HG02588 (cell line): ENCODE data around the gene FAM168A.

ENCODE experiments used
- ATAC-seq: cut with Tn5 transposase; IDR thresholded peaks from one replicate; pipeline ENCODE4 v1.9.1; 2021; ENCODE audit warnings: mild to moderate bottlenecking, moderate library complexity; ENCODE audit not compliant: unreplicated experiment

FAM168A gene

DNA sequence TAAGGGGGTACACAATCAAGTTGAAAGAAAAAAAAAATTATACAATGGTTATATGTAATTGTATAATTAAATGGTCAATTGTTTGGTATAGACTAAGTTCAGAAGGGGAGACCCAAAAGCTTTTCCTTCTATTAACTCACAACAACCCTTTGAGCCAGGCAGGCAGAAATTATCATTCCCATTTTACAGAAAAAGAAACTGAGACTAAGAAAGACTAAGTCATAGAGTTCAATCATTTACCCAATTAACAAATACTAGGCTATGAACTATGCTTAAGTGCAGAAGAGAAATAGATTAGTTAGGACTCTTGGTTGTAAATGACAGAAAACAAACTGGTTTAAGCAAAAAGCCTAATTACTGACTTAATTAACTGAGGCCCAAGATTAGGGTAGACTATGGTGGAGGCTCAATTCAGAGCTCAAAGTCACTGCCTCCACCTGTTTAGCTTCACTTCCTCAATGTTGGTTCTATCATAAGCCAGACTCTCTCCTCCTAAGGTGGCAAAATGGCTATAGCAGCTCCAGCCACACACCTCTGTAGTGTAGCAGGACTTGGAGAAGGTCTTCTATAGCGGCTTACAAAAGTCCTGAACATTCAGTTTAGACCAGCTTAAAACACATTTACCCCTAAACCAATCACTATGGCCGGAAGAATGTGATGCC lies 34.2 kb downstream of the FAM168A start:
- no peak for ATAC-seq

DNA sequence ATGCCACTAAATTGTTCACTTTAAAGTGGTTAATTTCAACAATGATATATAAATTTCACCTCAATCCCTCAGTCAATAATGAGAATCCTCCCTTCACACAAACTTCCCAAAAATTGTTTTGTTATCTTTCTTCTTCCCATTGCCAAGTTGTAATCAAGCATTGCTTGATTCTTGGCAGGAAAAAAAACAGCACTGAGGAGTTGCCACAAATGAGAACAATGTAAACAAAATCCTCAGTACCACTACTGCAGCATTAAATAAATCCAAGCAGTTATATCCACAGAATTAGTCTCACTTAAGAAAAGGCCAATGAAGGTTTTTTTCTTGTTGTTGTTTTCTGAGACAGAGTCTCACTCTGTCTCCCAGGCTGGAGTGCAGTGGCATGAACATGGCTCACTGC lies 38.2 kb downstream of the FAM168A start:
- no peak for ATAC-seq

DNA sequence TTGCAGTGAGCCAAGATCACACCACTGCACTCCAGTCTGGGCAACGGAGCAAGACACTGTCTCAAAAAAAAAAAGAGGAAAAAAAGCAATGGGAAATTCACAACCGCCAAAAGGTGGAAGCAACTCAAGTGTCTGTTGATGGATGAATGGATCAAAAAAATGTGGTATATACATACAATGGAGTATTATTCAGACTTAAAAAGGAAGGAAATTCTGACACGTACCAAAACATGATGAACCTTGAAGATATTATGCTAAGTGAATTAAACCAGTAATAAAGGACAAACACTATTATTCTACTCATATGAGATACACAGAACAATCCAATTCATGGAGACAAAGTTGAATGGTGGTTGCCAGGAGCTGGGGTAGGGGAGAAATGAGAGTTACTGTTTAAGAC lies 40.9 kb downstream of the FAM168A start:
- ATAC-seq: no peak

DNA sequence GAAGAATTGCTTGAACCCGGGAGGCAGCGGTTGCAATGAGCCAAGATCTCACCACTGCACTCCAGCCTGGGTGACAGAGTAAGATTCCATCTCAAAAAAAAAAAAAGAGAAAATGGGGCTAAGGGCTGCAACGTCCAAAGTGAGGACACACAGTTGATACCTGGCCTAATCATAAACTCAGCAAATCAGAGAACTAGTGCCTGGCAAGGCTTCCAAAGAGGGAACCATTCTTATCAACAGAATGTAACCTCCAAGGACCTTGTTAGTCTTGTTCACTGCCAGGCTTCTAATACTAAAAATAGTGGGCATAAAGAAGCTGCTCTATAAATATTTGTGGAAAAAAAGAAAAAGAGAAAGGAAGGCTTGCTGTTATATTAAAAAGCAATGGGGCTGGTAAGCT lies 42.3 kb downstream of the FAM168A start:
- no peak for ATAC-seq

DNA sequence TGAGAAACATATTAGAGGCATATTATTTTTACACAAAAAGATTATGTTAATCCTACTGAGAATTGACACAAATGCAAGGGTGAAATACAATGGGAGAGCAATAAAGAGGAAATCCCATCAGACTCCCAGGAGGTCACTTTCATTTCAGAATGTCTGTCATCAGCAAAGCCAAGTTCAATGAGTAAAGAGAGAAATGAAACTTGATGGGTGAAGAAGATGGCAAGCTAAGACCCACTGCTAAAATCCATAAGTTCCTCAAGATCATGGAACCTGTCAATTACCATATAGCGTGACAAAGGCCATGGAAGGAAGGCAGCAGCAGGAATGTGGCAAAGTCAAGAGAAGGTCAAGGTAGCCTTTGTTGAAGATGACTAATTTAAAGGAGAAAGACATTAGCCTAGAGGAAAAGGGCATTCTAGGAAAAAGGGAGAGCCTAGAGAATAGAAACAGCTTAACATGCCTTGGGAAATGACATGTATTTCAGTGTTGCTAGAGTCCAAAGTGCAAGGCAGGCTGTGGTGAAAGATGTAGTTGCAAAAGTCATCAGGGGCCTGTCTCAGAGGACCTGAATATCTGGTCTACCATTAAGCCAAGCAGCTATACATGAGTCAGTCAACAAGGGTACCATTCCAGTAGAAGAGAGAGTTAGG lies 43.1 kb downstream of the FAM168A start:
- ATAC-seq: no peak

DNA sequence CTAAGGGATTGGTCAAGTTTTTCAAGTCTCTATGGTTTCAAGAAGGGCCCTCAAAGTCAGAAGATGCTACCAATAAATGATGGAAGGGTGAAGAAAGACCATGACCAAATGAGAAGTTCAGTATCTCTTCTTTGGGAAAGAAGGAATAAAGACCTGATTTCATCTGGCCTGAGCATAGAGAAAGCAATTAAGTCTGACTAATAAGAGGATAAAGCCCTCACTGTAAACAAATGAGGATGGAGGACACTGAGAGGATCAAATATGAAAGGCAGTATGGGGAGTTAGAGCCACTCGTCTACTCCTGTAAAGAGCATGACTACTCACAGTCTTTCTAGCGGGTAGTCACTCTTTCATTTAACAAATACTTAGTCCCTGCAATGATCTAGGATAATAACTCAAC lies 44.6 kb downstream of the FAM168A start:
- no peak for ATAC-seq

DNA sequence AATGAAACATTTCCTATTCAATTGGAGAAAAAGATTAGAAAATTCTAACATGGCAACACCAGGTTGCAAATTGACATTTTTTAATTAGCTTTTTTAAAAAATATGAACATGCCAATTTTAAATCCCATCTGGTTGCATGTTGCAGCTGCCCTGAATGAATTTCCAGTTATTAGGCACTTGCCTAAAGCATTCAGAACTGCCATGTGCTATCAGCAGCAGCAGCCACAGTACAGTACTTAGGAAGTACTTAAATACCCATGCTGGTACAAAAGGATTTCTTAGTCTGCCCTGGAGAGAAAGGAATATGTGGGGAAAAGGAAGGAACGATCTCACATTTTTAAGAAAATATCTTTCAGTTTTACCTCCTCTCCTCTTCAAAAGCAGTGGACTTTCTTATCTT lies 46.2 kb downstream of the FAM168A start:
- ATAC-seq: no peak

DNA sequence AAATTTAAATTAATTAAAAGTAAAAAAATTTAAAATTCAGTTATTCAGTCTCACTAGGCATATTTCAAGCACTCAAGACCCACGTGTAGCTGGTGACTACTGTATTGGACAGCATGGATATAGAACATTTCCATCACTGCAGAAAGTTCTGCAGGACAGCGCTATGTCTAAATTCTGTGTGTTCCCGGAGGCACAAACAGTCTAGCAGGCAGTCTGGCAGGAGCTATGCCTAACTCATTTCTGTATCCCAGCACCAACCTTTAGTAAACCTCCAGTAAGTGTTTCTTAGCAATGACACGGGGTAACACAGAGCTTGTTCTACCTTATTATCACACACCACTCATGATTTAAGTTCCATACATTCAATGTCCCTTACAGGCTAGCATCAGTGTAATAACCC lies 48.5 kb downstream of the FAM168A start:
- no peak for ATAC-seq

DNA sequence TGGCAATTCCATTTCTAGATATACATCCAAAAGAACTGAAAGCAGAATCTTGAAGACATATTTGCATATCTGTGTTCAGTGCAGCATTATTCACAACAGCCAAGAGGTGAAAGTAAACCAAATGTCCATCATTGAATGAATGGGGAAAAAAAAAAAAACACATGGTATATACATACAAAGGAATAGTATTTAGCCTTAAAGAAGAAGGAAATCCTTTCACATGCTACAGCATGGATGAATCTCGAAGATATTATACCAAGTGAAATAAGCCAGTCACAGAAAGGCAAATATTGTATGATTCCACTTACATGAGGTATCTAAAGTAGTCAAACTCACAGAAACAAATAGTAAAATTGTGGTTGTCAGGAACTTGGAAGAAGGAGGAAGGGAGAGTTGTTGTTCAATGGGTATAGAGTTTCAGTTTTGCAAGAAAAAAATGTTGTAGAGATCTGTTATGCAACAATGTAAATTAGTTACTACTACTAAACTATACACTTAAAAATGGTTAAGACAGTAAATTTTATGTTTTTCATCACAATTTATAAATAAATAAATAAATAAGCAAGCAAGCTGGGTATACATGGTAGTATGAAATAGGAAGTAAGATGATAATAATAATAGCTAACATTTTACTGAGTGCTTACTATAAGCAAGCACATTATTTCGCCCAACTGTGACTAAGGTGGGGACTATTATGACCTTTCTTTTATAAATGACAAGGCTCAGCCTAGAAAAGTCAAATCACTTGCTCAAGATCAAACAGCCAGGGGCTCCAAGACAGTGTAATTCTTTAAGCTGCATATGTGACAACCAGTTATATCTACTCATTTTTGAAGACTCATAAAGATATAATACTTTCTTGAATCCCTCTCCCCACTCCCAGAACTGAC lies 50.0 kb downstream of the FAM168A start:
- no peak for ATAC-seq

DNA sequence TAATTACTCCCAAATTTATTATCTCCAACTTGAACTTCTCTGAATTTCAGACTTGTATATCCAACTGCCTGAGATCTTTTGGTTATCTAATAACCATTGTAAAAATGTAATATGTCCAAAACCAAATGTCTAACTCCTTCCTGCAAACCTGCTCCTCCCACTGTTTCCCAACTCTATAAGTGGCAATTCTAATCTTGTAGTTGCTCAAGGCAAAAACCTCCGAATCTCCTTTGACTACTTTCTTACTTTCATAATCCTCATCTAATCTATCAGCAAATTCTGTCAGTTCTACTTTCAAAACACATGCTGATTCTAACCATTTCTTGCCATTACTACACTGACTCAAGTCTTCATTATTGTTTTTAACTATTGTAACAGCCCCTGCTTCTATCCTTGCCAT lies 55.7 kb downstream of the FAM168A start:
- no peak for ATAC-seq

DNA sequence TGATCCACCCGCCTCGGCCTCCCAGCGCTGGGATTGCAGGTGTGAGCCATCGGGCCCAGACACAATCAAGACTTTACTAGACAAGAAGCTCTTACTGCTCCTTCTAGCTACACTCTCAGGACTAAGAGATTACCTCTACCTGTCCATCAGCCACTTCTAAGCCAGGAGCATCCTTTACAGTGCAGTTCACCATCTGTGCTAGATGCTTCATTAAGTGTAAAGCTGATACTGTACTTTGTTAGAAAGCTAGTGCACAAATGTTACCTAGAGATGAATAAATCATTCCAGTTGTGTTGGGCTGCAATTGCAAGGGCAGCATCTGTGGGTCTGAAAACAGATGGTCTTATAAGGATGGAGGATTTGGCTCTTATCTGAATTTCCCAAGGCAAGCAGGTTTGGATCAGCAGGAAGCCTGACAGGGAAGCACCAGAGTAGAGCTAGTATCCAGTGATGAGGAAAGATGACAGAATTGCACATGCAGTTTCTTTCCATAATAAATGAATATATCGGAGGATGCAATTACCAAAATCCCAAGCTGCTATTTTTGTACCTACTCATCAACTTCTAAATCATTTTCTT lies 58.3 kb downstream of the FAM168A start:
- ATAC-seq: no peak

DNA sequence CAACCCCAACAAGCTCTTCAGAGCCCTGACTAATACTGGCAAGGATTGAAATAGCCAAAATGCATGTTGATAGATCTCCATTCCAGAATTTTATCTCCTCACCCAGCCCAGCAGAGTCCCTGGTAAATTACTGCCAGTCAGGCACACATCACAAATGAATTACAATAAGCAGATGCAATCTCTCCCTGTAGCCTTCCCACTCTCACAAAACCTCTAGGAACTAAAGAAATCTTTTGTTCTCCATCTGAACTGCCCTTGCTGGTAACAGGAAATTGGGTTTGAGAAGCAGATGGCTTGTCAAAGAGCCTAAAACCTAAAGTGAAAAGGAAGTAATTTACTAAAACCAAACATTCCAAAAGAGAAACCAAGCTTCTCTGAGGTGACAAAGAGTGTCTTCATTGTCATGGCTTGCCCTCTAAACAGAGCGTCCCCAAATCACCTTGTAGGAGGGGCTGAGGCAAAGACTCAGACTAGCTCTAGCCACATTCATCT lies 59.5 kb downstream of the FAM168A start:
- no peak for ATAC-seq

DNA sequence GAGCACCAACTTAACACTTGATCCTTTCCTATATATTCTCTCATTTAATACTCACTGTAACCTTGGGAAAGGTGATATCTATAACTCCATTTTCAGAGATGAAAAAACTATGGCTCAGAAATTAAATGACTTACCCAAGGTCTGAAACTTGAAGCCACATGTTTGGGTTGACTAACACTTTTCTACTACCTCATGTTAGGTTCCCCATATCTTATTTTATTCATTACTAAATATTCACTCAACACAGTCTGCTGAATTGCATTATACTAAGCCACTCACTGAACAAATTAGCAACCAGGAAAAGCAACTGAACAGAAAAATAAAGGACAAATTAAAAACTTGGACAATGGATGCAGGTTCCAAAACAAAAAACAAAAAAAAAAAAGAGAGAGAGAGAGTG lies 59.9 kb downstream of the FAM168A start:
- no peak for ATAC-seq

DNA sequence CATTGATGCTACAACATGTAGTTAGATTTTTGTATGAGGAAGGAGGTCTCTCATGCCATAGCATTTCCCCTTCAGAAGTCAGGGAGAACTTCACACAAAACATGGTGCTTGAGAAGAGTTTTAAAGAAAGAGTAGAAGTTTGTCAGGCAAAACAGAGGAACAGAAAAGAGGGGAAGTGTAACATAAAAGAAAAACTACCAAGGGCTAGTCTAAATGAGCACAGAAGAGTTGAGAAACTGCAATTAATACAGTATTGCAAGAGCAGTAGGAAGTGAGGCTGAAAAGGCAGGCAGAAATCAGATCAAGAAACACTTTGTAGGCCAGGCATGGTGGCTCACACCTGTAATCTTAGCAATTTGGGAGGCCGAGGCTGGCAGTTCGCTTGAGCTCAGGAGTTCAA lies 61.0 kb downstream of the FAM168A start:
- no peak for ATAC-seq

DNA sequence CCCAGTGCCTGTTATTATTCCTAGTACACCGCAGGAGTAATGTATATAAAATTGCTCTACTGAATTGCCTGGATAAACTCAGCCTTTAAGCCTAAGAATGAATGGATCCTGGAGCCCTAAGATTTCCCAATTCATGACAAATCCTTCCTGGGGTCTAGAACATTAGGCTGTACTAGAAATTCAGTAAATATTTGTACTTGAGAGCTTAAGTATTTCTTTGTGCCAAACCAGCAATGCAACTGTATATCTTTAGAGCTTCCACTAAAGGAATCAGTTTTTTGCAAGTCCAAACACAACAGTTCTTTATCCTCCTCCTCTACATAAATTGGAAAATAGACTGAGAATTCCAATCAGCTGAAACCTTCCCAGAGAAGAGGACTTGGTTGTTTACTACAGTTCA lies 65.6 kb downstream of the FAM168A start:
- ATAC-seq: no peak

DNA sequence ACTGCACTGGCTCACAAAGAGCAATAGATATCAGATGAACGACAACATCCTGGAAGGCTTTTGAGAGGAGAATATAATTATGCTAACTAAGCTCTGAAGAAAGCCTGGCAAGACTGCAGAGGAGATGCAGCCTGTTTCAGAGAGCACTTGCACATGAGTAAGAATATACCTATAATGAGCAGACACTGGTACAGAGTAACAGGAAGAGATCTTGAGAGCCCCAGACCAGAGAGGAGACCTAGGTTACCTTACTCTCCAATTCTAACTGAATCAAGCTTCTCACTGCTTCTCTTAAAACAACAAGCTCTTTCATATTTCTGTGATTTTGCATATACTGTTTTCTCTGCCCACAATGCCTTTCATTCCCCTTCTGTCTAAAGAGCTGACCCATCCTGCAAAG lies 66.5 kb downstream of the FAM168A start:
- no peak for ATAC-seq

DNA sequence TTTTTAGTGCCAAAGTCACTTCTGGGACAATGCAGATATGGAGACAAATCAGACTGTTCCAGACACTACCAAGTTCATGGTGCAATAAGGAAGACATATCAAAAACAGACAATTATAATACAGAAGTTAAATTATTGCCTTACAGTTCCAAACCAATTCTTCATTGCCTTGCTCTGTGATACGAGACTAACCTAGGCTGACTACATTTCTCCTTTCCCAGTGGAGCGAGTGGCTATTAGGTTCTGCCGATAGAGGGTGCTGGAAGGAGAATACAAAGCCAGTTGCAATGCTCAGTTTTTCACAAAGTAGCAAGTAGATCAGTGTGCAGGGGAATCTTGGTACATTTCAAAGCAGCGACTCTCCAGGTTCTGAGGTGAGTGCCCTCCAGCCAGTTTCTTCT lies 67.8 kb downstream of the FAM168A start:
- ATAC-seq: no peak

DNA sequence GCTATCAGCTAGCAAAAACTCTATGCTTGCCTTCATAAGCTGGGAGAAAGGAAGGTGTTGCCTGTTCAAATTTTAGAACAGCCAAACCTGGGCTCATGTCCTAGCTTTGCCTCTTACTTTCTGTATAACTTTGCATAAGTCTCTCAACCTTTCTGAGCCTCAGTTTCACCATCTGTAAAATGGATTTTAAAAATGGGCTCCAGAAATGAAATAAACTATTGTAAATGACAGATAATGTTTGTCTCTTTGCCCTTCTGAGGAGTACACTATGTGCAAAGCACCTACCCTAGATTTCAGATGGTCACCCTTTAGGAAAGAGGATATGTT lies 68.7 kb downstream of the FAM168A start:
- ATAC-seq: no peak

DNA sequence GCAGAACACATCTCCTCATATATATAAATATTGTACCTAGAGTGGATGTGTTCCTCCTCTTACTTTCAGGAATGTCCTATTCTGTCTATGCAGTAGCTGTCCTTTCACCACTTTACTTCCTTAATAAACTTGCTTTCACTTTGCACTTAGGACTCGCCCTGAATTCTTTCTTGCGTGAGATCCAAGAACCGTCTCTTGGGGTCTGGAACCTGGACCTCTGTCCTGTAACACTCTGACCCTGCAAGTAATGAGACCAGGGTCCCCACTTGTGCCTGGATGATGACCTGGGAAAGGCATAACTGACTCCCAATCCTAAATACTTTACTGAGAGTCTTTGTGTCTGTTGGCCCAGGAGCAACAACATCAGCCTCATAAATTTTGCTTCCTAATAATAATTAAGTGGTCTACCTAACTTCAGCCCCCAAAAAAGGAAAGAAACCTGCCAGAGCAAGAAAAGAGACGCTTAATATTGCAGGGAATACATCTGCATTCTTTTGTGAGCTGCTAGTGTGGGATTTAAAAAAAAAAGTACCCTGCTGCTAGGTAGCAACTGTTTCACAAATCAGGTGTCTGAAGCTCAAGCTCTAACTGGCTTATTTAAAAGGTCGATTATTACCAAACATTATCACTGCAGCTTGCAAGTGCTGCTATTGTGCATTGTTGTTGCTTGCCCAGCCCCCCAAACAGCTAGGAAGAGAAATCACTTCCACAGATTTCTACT lies 69.3 kb downstream of the FAM168A start:
- no peak for ATAC-seq

DNA sequence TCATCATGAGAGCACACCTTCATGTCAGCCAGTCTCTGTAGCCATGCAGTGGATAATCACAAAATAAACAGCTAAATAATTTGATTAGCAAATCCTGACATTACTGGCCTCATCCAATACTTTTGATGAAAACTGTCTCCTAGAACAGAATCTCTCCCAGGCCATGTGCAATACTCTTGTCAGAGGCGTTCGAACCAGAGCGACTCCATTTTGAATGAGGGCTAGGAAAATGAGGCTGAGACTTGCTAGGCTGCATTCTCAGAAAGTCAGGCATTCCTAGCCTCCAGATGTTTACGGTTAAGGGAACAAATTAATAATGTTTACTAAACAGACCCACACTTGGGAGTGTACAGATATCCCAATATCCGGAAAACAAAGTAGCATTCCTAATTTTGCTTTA lies 69.9 kb downstream of the FAM168A start:
- no peak for ATAC-seq

DNA sequence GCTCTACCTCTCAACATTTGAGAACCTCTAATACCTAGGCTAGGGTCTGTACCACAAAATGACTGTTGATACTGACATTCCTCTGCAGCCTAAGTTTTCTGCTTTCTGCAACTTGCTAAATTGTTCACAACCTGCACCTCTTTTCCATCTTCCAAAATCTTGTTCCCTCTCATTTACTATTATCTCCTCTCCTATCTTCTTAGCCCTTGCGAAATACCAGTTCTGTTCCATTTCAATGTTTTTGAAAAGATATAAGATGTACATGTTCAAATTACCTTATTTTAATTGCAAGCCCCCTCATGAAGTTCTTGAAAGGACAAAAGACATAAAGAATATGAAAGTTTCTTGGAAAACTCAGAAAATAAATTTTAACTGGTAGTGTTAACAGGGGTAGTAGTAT lies 72.3 kb downstream of the FAM168A start:
- no peak for ATAC-seq
